Testis (tissue), 3 donors: ENCODE measurements around the gene PDHA1. TPM values are rescaled to one million over a fixed set of nuclear protein-coding genes. Genes with fewer than 3 reads are reported as not detected.

Source experiments
- DNase-seq: peaks from one replicate; pipeline ENCODE4 v3.0.0-alpha.2; 2019
- H3K27ac ChIP-seq, 2 donors: fragments of 200-600 bp; sonication (generic); one replicate each; pipeline ENCODE4 v1.5.1; 2019
- H3K27me3 ChIP-seq: fragments of 200-600 bp; sonication (generic); one replicate; pipeline ENCODE4 v1.5.1; 2019
- H3K36me3 ChIP-seq: fragments of 200-600 bp; sonication (generic); one replicate; pipeline ENCODE4 v1.5.1; 2017; ENCODE audit warnings: low read depth; ENCODE audit errors: missing control alignments
- H3K4me1 ChIP-seq: fragments of 200-600 bp; sonication (generic); one replicate; pipeline ENCODE4 v1.5.1; 2019
- H3K4me3 ChIP-seq, 2 donors: fragments of 200-600 bp; sonication (generic); one replicate each; pipeline ENCODE4 v1.5.1; 2017 to 2019
- H3K9me3 ChIP-seq: fragments of 200-600 bp; sonication (generic); one replicate; pipeline ENCODE4 v1.5.1; 2017
- CTCF ChIP-seq, 3 experiments: fragments of 450-650 bp in 2 of 3; fragments of 200-600 bp in 1 of 3; sonication (generic) in 1 of 3; IDR thresholded peaks; one replicate each; pipeline ENCODE4 v1.5.1; 2016 to 2019; ENCODE audit warnings: antibody characterized with exemption in 3 of 3, mild to moderate bottlenecking in 2 of 3, moderate library complexity in 1 of 3
- POLR2A ChIP-seq: fragments of 450-650 bp; IDR thresholded peaks from one replicate; pipeline ENCODE4 v1.6.1; 2017; ENCODE audit warnings: antibody characterized with exemption, mild to moderate bottlenecking, moderate library complexity
- WGBS, 2 donors: methylation state at CpG; one replicate each; pipeline ENCODE4 v1.1.5; 2018; 5-methylcytosine and 5-hydroxymethylcytosine counted together
- intact Hi-C: fragments of 100-400 bp; cut with DNase I; formaldehyde crosslinking; loops from one replicate; pipeline ENCODE4 v1.15.1; 2023; ENCODE audit warnings: low total_unique reads
- polyA plus RNA-seq: library from polyadenylated mRNA; stranded (reverse); fragments of 350-450 nt; fragmentation: Illumina TruSeq; extraction: RNeasy Lipid Tissue Mini Kit (QIAGEN cat#74804); gene quantifications from one replicate; pipeline ENCODE4 v1.2.3, GENCODE V29; 2014; ENCODE audit warnings: low read depth, low replicate concordance; ENCODE audit not compliant: insufficient read depth
- small RNA-seq, 2 donors: library from RNA; depleted of rRNA; stranded (forward); fragments of <200 nt; gene quantifications; one replicate each; pipeline ENCODE3, GENCODE V24; 2016
- total RNA-seq, 2 donors: library from RNA; depleted of rRNA; stranded (reverse); fragments of >200 nt; gene quantifications; one replicate each; pipeline ENCODE4 v1.2.3, GENCODE V29; 2016

PDHA1 gene
- total and polyA plus RNA-seq, 3 donors from 2014 or later, result 45.4 to 76.9 (median 69.2) TPM

GRCh38 chrX:19392703-19393102, 49.0 kb downstream of the PDHA1 start:
- intact Hi-C loops, result no loop called here
- H3K4me1 ChIP-seq, result no peaks in the 10 kb centered on the region
- WGBS, 2 donors, result 94 to 95% methylated on average over 3 of the region's 4 CpGs

GRCh38 chrX:19403696-19404095, 60.0 kb downstream of the PDHA1 start:
- H3K27ac ChIP-seq, result no peak overlapping the region
- H3K27me3 ChIP-seq, result no peaks in the 10 kb centered on the region

More at GRCh38 chrX:19392703-19393102, 49.0 kb downstream of the PDHA1 start:
- TF ChIP-seq CTCF (IDR thresholded peaks at IDR 0.05) (no peak), POLR2A (no peak)
- Histone ChIP-seq H3K27ac (no peak overlapping the region), H3K27me3 (no peaks in the 10 kb centered on the region), H3K4me3 (no peak overlapping the region), H3K36me3 (no peaks in the 10 kb centered on the region), H3K9me3 (no peaks in the 10 kb centered on the region)
- no peak for DNase-seq

GRCh38 chrX:19410259-19410658, 66.5 kb downstream of the PDHA1 start:
- H3K4me3 ChIP-seq, result no peak overlapping the region
- H3K36me3 ChIP-seq, result no peaks in the 10 kb centered on the region
- H3K27me3 ChIP-seq, result no peaks in the 10 kb centered on the region
- H3K4me1 ChIP-seq, result no peaks in the 10 kb centered on the region
- no peaks in the 10 kb centered on the region for H3K9me3 ChIP-seq
- no peak overlapping the region for H3K27ac ChIP-seq
- DNase-seq, result no peak
- TF ChIP-seq CTCF (IDR thresholded peaks at IDR 0.05) (no peak), POLR2A (no peak)
- WGBS, 2 donors, result 83 to 85% methylated on average over 2 of the region's 2 CpGs
- intact Hi-C loops, result no loop called here

More at GRCh38 chrX:19403696-19404095, 60.0 kb downstream of the PDHA1 start:
- intact Hi-C loops, result no loop called here
- Histone ChIP-seq H3K4me3 (no peak overlapping the region), H3K4me1 (no peaks in the 10 kb centered on the region), H3K36me3 (no peaks in the 10 kb centered on the region), H3K9me3 (no peaks in the 10 kb centered on the region)
- TF ChIP-seq CTCF (IDR thresholded peaks at IDR 0.05) (no peak), POLR2A (no peak)
- DNase-seq, result no peak

Small RNA genes lying within 50 kb of the gene (small RNA-seq; reads per million reads assigned to genes)
- gene RF00019, result 0 reads per million in 2 donors

Other genes starting within 250 kb of the PDHA1 start
- 1 to 10 TPM; 5.0 to 5.8 TPM for gene ADGRG2, start 221.5 kb upstream of the PDHA1 start, total RNA-seq
- 17.2 TPM for gene ADGRG2, start 221.5 kb upstream of the PDHA1 start, polyA plus RNA-seq
- gene MAP3K15, start 171.6 kb downstream of the PDHA1 start, total RNA-seq, result 1 to 10 TPM; 2.5 TPM
- gene MAP3K15, start 171.6 kb downstream of the PDHA1 start, polyA plus RNA-seq, result 1.7 TPM